ENCODE measurements around the gene DDI2. TPM values are rescaled to one million over a fixed set of nuclear protein-coding genes. Genes with fewer than 3 reads are reported as not detected.

The DDI2 gene
- 11.0 TPM for polyA plus RNA-seq (2012; ENCODE audit: missing spikeins)

- TF ChIP-seq POLR2A (IDR thresholded peaks at IDR 0.05; ENCODE audit: low read depth, low read length) (peak; percentile 87), TAF1 (IDR thresholded peaks at IDR 0.05; ENCODE audit: borderline replicate concordance, low read depth, low read length) (peak; percentile 87), POLR2AphosphoS5 (IDR thresholded peaks at IDR 0.05; ENCODE audit: low read depth, low read length) (peak; percentile 32; the same call in 1 of the 2 replicates)
- peak; percentile 82 for DNase-seq (ENCODE audit: insufficient read length)
- FAIRE-seq, result peak; percentile 97
Observed at GRCh38 chr1:15617173-15618076, at the start of gene DDI2. Gene DDI2, plus strand, starts transcription at chr1:15617458. Its CDS starts 213 bp downstream, at chr1:15617671.

- no peak for DNase-seq (ENCODE audit: insufficient read length)
- TF ChIP-seq POLR2AphosphoS5 (IDR thresholded peaks at IDR 0.05; ENCODE audit: low read depth, low read length) (no peak), TAF1 (IDR thresholded peaks at IDR 0.05; ENCODE audit: borderline replicate concordance, low read depth, low read length) (no peak), POLR2A (IDR thresholded peaks at IDR 0.05; ENCODE audit: low read depth, low read length) (no peak)
- FAIRE-seq, result no peak
Observed at GRCh38 chr1:15568387-15569073, 48.7 kb upstream of the DDI2 start.

- FAIRE-seq (no peak), DNase-seq (ENCODE audit: insufficient read length) (no peak)
- TF ChIP-seq POLR2A (IDR thresholded peaks at IDR 0.05; ENCODE audit: low read depth, low read length) (no peak), TAF1 (IDR thresholded peaks at IDR 0.05; ENCODE audit: borderline replicate concordance, low read depth, low read length) (no peak), POLR2AphosphoS5 (IDR thresholded peaks at IDR 0.05; ENCODE audit: low read depth, low read length) (no peak)
Observed at GRCh38 chr1:15570861-15571260, 46.4 kb upstream of the DDI2 start.

GRCh38 chr1:15571266-15571665, 46.0 kb upstream of the DDI2 start:
- no peak for TF ChIP-seq POLR2A (IDR thresholded peaks at IDR 0.05; ENCODE audit: low read depth, low read length)
- no peak for TF ChIP-seq POLR2AphosphoS5 (IDR thresholded peaks at IDR 0.05; ENCODE audit: low read depth, low read length)
- TF ChIP-seq TAF1 (IDR thresholded peaks at IDR 0.05; ENCODE audit: borderline replicate concordance, low read depth, low read length), result no peak
- FAIRE-seq (peak; percentile 72), DNase-seq (ENCODE audit: insufficient read length) (no peak)

- FAIRE-seq, result no peak
Observed at GRCh38 chr1:15573477-15573876, 43.8 kb upstream of the DDI2 start.

DNA sequence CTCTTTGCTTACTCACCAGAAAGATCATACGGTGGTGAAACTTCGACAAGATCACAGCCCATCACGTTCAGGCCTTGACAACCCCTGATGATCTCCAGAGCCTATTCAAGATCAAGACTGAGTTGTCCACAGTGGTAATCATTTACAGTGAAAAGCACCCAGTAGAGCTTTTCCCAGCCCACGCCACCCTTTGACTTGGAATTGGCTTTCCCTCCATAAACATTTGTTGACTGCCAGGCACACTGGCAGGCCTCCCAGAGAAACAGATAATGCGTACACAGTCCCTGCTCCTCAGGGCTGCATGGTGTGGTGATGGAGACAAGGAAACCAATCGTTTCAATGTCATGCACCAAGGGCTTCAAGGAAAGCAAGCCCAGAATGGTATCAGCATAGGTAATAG, 42.5 kb upstream of the DDI2 start:
- TF ChIP-seq POLR2AphosphoS5 (IDR thresholded peaks at IDR 0.05; ENCODE audit: low read depth, low read length) (no peak), POLR2A (IDR thresholded peaks at IDR 0.05; ENCODE audit: low read depth, low read length) (no peak), TAF1 (IDR thresholded peaks at IDR 0.05; ENCODE audit: borderline replicate concordance, low read depth, low read length) (no peak)
- FAIRE-seq, result no peak
- DNase-seq (ENCODE audit: insufficient read length), result no peak

More at GRCh38 chr1:15573477-15573876, 43.8 kb upstream of the DDI2 start:
- TF ChIP-seq POLR2A (IDR thresholded peaks at IDR 0.05; ENCODE audit: low read depth, low read length), result no peak
- no peak for TF ChIP-seq TAF1 (IDR thresholded peaks at IDR 0.05; ENCODE audit: borderline replicate concordance, low read depth, low read length)
- no peak for TF ChIP-seq POLR2AphosphoS5 (IDR thresholded peaks at IDR 0.05; ENCODE audit: low read depth, low read length)
- no peak for DNase-seq (ENCODE audit: insufficient read length)

GRCh38 chr1:15575549-15576150, 41.6 kb upstream of the DDI2 start:
- FAIRE-seq (no peak), DNase-seq (ENCODE audit: insufficient read length) (no peak)
- TF ChIP-seq POLR2AphosphoS5 (IDR thresholded peaks at IDR 0.05; ENCODE audit: low read depth, low read length), result no peak
- no peak for TF ChIP-seq TAF1 (IDR thresholded peaks at IDR 0.05; ENCODE audit: borderline replicate concordance, low read depth, low read length)
- no peak for TF ChIP-seq POLR2A (IDR thresholded peaks at IDR 0.05; ENCODE audit: low read depth, low read length)

GRCh38 chr1:15577691-15578090, 39.6 kb upstream of the DDI2 start:
- TF ChIP-seq POLR2A (IDR thresholded peaks at IDR 0.05; ENCODE audit: low read depth, low read length) (no peak), TAF1 (IDR thresholded peaks at IDR 0.05; ENCODE audit: borderline replicate concordance, low read depth, low read length) (no peak), POLR2AphosphoS5 (IDR thresholded peaks at IDR 0.05; ENCODE audit: low read depth, low read length) (no peak)
- DNase-seq (ENCODE audit: insufficient read length), result no peak
- FAIRE-seq, result no peak

DNA sequence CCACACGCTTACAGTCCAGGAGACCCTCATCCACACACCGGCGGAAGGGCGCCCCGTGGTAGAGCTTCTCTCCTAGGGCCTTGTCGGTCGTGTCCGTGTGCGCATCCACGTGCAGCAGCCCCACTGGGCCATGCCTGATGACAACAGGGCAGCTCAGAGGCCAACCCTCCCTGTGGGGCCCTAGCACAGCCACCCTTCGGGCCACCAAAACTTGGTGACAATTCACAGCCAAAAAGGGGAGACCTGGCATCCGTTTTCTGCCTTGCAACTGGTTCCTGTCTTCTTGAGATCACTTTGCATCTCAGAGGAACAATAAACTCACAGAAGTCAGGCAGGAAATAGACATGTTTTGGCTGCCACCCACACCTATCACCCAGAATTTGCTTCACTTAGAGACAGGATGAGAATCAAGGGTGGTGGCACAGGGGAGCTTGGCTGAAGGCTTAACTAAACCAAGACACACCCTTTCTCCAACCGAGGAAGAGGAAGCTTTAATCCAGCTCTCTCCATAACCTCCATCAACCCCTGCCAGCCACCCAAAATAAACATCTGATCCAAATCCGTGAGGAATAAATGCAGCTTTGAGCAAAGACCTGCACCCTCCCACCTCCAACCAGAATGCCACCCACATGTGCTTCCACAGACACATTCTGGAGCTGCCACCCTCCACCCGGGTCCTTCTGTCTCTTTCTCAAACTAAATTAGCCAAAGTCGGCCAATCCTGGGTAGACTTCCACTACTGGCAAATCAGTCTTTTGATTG, 38.2 kb upstream of the DDI2 start:
- peak; percentile 58 for FAIRE-seq
- no peak for TF ChIP-seq POLR2A (IDR thresholded peaks at IDR 0.05; ENCODE audit: low read depth, low read length)
- no peak for TF ChIP-seq POLR2AphosphoS5 (IDR thresholded peaks at IDR 0.05; ENCODE audit: low read depth, low read length)
- TF ChIP-seq TAF1 (IDR thresholded peaks at IDR 0.05; ENCODE audit: borderline replicate concordance, low read depth, low read length), result 0 out of 2 replicates have a peak, but pooled peaks have one; percentile 15

DNA sequence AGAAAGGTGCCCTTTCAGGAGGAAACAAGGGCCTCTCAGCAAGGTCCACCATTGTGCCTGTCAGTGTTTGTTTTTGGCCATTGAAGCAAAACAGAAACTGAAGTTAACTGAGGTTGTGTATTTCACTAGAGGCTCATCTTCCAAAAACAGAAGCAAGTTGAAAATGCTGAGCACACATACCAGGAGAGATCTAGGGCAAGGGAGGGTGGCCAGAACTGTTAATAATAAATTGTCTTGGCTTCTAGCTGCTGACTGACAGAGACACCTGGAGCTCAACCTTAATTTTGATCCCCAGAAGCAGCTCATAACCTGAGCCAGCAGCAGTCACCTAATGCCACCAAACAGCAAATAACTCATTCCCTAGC, 37.6 kb upstream of the DDI2 start:
- FAIRE-seq, result no peak
- no peak for DNase-seq (ENCODE audit: insufficient read length)

More for the DNA sequence above, 38.2 kb upstream of the DDI2 start:
- DNase-seq (ENCODE audit: insufficient read length), result peak; percentile 46

More for the DNA sequence above, 37.6 kb upstream of the DDI2 start:
- TF ChIP-seq TAF1 (IDR thresholded peaks at IDR 0.05; ENCODE audit: borderline replicate concordance, low read depth, low read length) (no peak; the same call in 1 of the 2 replicates), POLR2AphosphoS5 (IDR thresholded peaks at IDR 0.05; ENCODE audit: low read depth, low read length) (no peak), POLR2A (IDR thresholded peaks at IDR 0.05; ENCODE audit: low read depth, low read length) (no peak)

Measured in GM12892 (cell line).